ENCODE results near the gene CFAP68. TPM values are rescaled to one million over a fixed set of nuclear protein-coding genes. Genes with fewer than 3 reads are reported as not detected.

Gene CFAP68
- total and polyA plus RNA-seq, 2 experiments from 2014 or later = 9.9 to 20.2 TPM

- H4K20me1 ChIP-seq (ENCODE audit: insufficient read depth) = no peaks in the 10 kb centered on the region
- no peak overlapping the region for H2AFZ ChIP-seq
- peaks cover 24% of the 10 kb centered on the region for H3K36me3 ChIP-seq (ENCODE audit: low read depth)
- 0 out of 2 replicates have a peak overlapping the region, but pooled peaks have one; percentile 48 for H3K27ac ChIP-seq
- WGBS, 2 experiments (ENCODE audit: low coverage in 1 of 2, low lambda C conversion rate in 2 of 2, missing lambda C conversion rate in 2 of 2) = 100% methylated on average over 1 of the region's 1 CpG
- H3F3A ChIP-seq (ENCODE audit: insufficient read depth) = peaks cover 19% of the 10 kb centered on the region; the same call in 1 of the 2 replicates
- peaks cover 27% of the 10 kb centered on the region for H3K4me1 ChIP-seq (ENCODE audit: insufficient read depth)
- in situ Hi-C loops (cut with MboI) = loop anchor here (5.0 to 10.0 kb wide), 2 partner anchors 243 to 385 kb away; no protein-coding TSS in a partner anchor
- H3K27me3 ChIP-seq (replicated peaks; ENCODE audit: insufficient read depth) = no peaks in the 10 kb centered on the region
- no peaks in the 10 kb centered on the region for H3K79me2 ChIP-seq (ENCODE audit: insufficient read depth)
- H3K4me2 ChIP-seq (ENCODE audit: unreplicated experiment) = no peak overlapping the region
- H3K9me2 ChIP-seq (ENCODE audit: insufficient read depth) = no peaks in the 10 kb centered on the region
- no peak overlapping the region for H3K4me3 ChIP-seq
- peak; percentile 38 for DNase-seq
- TF ChIP-seq EZH2phosphoT487 (IDR thresholded peaks at IDR 0.05; ENCODE audit: insufficient read depth, low read depth) (no peak), EZH2 (IDR thresholded peaks at IDR 0.05; ENCODE audit: insufficient read depth, poor library complexity, severe bottlenecking) (no peak)
- H3K9ac ChIP-seq = 0 out of 2 replicates have a peak overlapping the region, but pooled peaks have one; percentile 27
- H3K9me3 ChIP-seq (ENCODE audit: low read depth) = no peaks in the 10 kb centered on the region
Observed at GRCh38 chr11:111840143-111840542, 39.2 kb upstream of the CFAP68 start.

DNA sequence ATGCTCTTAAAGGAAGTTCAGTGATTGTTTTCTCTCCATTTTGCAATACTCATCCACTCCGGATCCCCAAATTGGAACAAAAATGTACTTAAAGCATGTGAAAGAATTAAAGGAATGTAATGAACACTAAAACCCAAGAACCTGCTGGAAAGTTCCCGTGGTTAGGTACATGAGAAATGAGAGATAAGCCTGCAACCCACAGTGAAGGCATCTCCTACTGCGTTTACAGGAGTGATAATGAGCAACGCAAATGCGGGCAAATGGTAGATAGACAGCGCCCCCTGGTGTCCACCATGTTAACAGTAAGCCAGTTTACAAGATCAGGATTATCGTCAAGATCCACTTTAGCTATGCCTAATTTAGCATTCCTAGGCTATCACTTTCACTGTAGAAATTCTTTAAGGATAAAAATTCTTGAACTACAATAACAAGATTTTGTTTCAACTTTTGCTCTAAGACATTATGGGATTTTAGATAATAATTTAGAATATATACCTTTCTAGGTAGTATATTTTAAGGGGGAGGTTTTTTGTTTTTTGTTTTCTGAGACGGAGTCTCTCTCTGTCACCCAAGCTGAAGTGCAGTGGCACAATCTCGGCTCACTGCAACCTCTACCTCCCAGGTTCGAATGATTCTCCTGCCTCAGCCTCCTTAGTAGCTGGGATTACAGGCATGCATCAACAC, 37.8 kb upstream of the CFAP68 start:
- Histone ChIP-seq H4K20me1 (ENCODE audit: insufficient read depth) (no peaks in the 10 kb centered on the region), H3K9me3 (ENCODE audit: low read depth) (no peaks in the 10 kb centered on the region), H3K27me3 (replicated peaks; ENCODE audit: insufficient read depth) (no peaks in the 10 kb centered on the region), H3K4me3 (no peak overlapping the region), H3K9ac (peak overlapping the region; percentile 27), H3K9me2 (ENCODE audit: insufficient read depth) (no peaks in the 10 kb centered on the region), H2AFZ (peak overlapping the region; percentile 50), H3F3A (ENCODE audit: insufficient read depth) (peaks cover 33% of the 10 kb centered on the region), H3K27ac (peak overlapping the region; percentile 48), H3K4me2 (ENCODE audit: unreplicated experiment) (peak overlapping the region; percentile 53), H3K36me3 (ENCODE audit: low read depth) (peaks cover 15% of the 10 kb centered on the region), H3K79me2 (ENCODE audit: insufficient read depth) (no peaks in the 10 kb centered on the region), H3K4me1 (ENCODE audit: insufficient read depth) (peaks cover 36% of the 10 kb centered on the region)
- in situ Hi-C loops (cut with MboI) = loop anchor here (5.0 to 10.0 kb wide), 2 partner anchors 244 to 387 kb away; no protein-coding TSS in a partner anchor
- peak; percentile 88 for DNase-seq
- 13 to 15% methylated on average over 10 of the region's 10 CpGs for WGBS, 2 experiments (ENCODE audit: low coverage in 1 of 2, low lambda C conversion rate in 2 of 2, missing lambda C conversion rate in 2 of 2)
- TF ChIP-seq EZH2 (IDR thresholded peaks at IDR 0.05; ENCODE audit: insufficient read depth, poor library complexity, severe bottlenecking) (no peak), EZH2phosphoT487 (IDR thresholded peaks at IDR 0.05; ENCODE audit: insufficient read depth, low read depth) (no peak)

DNA sequence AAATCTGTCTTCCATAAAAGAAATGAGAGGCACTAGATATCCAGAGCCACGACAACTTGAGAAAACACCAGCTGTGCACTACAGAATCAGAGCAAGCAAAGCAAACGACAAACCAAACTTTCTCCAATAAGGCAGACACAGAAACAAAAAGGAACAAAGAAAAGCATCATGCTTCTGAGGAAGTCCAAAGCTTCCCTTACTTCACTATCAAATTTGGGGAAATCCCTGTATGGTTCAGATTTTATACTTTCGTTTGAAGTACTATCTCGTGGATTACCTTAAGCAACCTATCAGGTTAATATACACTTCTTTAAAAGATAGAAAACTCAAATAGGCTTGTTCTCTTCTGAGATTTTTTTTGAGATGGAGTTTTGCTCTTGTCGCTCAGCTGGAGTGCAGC, 35.7 kb upstream of the CFAP68 start:
- H3K27me3 ChIP-seq (replicated peaks; ENCODE audit: insufficient read depth) = no peaks in the 10 kb centered on the region
- H3K4me2 ChIP-seq (ENCODE audit: unreplicated experiment) = no peak overlapping the region
- H3K27ac ChIP-seq = no peak overlapping the region
- H3K79me2 ChIP-seq (ENCODE audit: insufficient read depth) = no peaks in the 10 kb centered on the region
- H3K4me3 ChIP-seq = no peak overlapping the region
- H3K9ac ChIP-seq = no peak overlapping the region
- H3K9me2 ChIP-seq (ENCODE audit: insufficient read depth) = no peaks in the 10 kb centered on the region
- no peaks in the 10 kb centered on the region for H3K9me3 ChIP-seq (ENCODE audit: low read depth)
- H3K36me3 ChIP-seq (ENCODE audit: low read depth) = peaks cover 15% of the 10 kb centered on the region
- H3F3A ChIP-seq (ENCODE audit: insufficient read depth) = peaks cover 51% of the 10 kb centered on the region
- in situ Hi-C loops (cut with MboI) = loop anchor here (5.0 to 10.0 kb wide), 2 partner anchors 246 to 389 kb away; no protein-coding TSS in a partner anchor
- H4K20me1 ChIP-seq (ENCODE audit: insufficient read depth) = no peaks in the 10 kb centered on the region
- TF ChIP-seq EZH2phosphoT487 (IDR thresholded peaks at IDR 0.05; ENCODE audit: insufficient read depth, low read depth) = no peak
- no peak for TF ChIP-seq EZH2 (IDR thresholded peaks at IDR 0.05; ENCODE audit: insufficient read depth, poor library complexity, severe bottlenecking)
- no peak for DNase-seq
- H3K4me1 ChIP-seq (ENCODE audit: insufficient read depth) = peaks cover 39% of the 10 kb centered on the region
- no peak overlapping the region for H2AFZ ChIP-seq
- WGBS, 2 experiments (ENCODE audit: low coverage in 1 of 2, low lambda C conversion rate in 2 of 2, missing lambda C conversion rate in 2 of 2) = 92 to 97% methylated on average over 5 of the region's 5 CpGs

DNA sequence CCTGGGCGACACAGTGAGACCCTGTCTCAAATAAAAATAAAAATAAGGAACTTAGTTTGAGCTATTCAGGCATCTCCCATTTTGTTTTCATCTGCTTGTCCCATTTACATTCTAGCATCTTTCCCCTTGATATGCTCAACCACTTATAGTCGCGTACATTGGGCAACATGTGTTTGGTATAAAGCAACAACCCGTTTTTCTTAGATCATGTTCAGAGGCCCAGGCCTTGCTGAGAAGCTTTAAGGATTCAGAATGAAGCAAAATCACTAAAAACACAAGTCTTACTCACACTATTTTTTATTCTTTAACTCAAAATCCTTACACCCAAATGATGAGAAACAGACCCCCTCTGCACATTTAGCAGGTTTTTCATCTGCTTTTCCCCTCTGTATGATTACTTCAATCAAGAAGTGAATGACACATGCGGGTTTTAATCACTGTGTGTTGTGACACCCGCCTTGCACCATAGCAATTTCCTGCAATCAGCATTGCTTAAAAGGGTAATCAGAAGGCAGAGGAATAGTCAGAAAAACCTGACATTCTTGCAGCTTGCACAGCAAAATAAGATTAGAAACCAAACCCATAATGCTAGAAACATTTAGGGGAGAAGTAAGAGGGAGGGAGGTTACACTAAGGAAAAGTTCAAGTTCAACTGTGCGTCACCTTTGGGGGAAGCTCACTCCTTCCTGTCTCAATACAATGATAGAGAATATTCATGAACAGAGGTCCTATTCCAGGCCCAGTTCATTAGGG, 33.9 kb upstream of the CFAP68 start:
- in situ Hi-C loops (cut with MboI) = loop anchor here (10.0 kb wide), 1 partner anchor 391 kb away; no protein-coding TSS in a partner anchor
- Histone ChIP-seq H3K36me3 (ENCODE audit: low read depth) (peaks cover 15% of the 10 kb centered on the region), H3K9me3 (ENCODE audit: low read depth) (no peaks in the 10 kb centered on the region), H3K4me1 (ENCODE audit: insufficient read depth) (peaks cover 31% of the 10 kb centered on the region), H3F3A (ENCODE audit: insufficient read depth) (peaks cover 51% of the 10 kb centered on the region), H4K20me1 (ENCODE audit: insufficient read depth) (no peaks in the 10 kb centered on the region), H3K79me2 (ENCODE audit: insufficient read depth) (no peaks in the 10 kb centered on the region), H3K9me2 (ENCODE audit: insufficient read depth) (no peaks in the 10 kb centered on the region), H2AFZ (no peak overlapping the region), H3K9ac (peak overlapping the region; percentile 61; the same call in 1 of the 2 replicates), H3K27me3 (replicated peaks; ENCODE audit: insufficient read depth) (no peaks in the 10 kb centered on the region), H3K4me2 (ENCODE audit: unreplicated experiment) (no peak overlapping the region), H3K4me3 (no peak overlapping the region), H3K27ac (peak overlapping the region; percentile 70)
- DNase-seq = peak; percentile 19
- TF ChIP-seq EZH2phosphoT487 (IDR thresholded peaks at IDR 0.05; ENCODE audit: insufficient read depth, low read depth) = no peak
- no peak for TF ChIP-seq EZH2 (IDR thresholded peaks at IDR 0.05; ENCODE audit: insufficient read depth, poor library complexity, severe bottlenecking)
- WGBS, 2 experiments (ENCODE audit: low coverage in 1 of 2, low lambda C conversion rate in 2 of 2, missing lambda C conversion rate in 2 of 2) = 74 to 75% methylated on average over 7 of the region's 7 CpGs

Measured in GM23248 (cell line).